Tibial nerve (tissue), 4 donors: ENCODE data around the gene REEP6. TPM values are rescaled to one million over a fixed set of nuclear protein-coding genes. Genes with fewer than 3 reads are reported as not detected.
A peak's percentile ranks its signal among the peaks of the same experiment; 100 is the strongest.

Experiments
- DNase-seq, 2 donors: peaks; one replicate each; pipeline ENCODE4 v3.0.0-alpha.2; 2019; ENCODE audit warnings: low spot score in 2 of 2
- H3K27ac ChIP-seq, 4 donors: fragments of 200-600 bp; sonication (generic) in 3 of 4; one replicate each; pipeline ENCODE4 v1.5.1; 2017 to 2019; ENCODE audit warnings: mild to moderate bottlenecking in 1 of 4
- H3K27me3 ChIP-seq, 2 donors: fragments of 200-600 bp; sonication (generic) in 1 of 2; one replicate each; pipeline versions ENCODE4 v1.5.1 to v1.6.0; 2017 to 2019
- H3K36me3 ChIP-seq, 3 donors: fragments of 200-600 bp; sonication (generic); one replicate each; pipeline ENCODE4 v1.5.1; 2018 to 2019
- H3K4me1 ChIP-seq, 4 donors: fragments of 200-600 bp; sonication (generic) in 3 of 4; one replicate each; pipeline ENCODE4 v1.5.1; 2017 to 2019
- H3K4me3 ChIP-seq, 4 donors: fragments of 200-600 bp; sonication (generic) in 3 of 4; one replicate each; pipeline ENCODE4 v1.5.1; 2017 to 2019; ENCODE audit warnings: mild to moderate bottlenecking in 1 of 4, moderate library complexity in 1 of 4
- H3K9me3 ChIP-seq, 4 donors: fragments of 200-600 bp; sonication (generic) in 3 of 4; one replicate each; pipeline ENCODE4 v1.5.1; 2017 to 2019
- EP300 ChIP-seq, 2 donors: sonication (generic); formaldehyde crosslinking; IDR thresholded peaks; one replicate each; pipeline ENCODE4 v1.6.1; 2017; ENCODE audit warnings: antibody characterized with exemption in 2 of 2, mild to moderate bottlenecking in 1 of 2
- POLR2A ChIP-seq, 2 donors: fragments of 450-650 bp; IDR thresholded peaks; one replicate each; pipeline ENCODE4 v1.6.1; 2017; ENCODE audit warnings: antibody characterized with exemption in 2 of 2, mild to moderate bottlenecking in 2 of 2, moderate library complexity in 2 of 2
- WGBS, 2 donors: methylation state at CpG; one replicate each; pipeline ENCODE4 v1.1.5; 2018; 5-methylcytosine and 5-hydroxymethylcytosine counted together
- total RNA-seq, 4 donors: library from RNA; depleted of rRNA; stranded (reverse); fragments of >200 nt; gene quantifications; one replicate each; pipeline ENCODE4 v1.1.0, GENCODE V29; 2016
- TF ChIP-seq, protein P1 (sequence below), 5 experiments: fragments of 200-600 bp in 3 of 5; fragments of 450-650 bp in 2 of 5; sonication (generic) in 3 of 5; IDR thresholded peaks; one replicate each; pipeline ENCODE4 v1.5.1; 2016 to 2019; ENCODE audit warnings: antibody characterized with exemption in 5 of 5, mild to moderate bottlenecking in 3 of 5, moderate library complexity in 2 of 5

The REEP6 gene
- total RNA-seq, 4 donors from 2014 or later = 1.2 to 4.6 (median 2.9) TPM

DNA sequence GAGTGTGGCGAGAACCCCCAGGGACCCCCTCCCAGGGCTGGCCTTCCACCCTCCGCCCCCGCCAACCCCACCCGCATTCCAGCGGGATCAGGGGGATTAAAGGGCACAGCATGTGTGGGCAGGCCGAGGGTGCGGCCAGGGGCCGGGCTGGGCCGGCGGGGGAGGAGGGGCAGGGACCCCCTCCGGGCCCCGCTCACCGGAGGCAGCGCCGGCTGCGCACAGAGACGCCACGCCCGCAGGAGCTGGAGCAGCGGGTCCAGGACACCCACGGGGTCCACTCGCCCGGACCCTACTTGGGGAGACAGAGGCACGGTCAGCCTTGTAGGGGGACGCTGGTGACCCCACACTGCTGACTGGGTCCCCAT is 19.4 kb downstream of the REEP6 start:
- peaks cover 0 to 54% of the 10 kb centered on the region in 2 donors for H3K27me3 ChIP-seq
- H3K27ac ChIP-seq = peak overlapping the region in 2 of 4 donors; percentile 64 to 74
- peaks cover 0 to 5% (median 0%) of the 10 kb centered on the region in 3 donors for H3K36me3 ChIP-seq
- H3K9me3 ChIP-seq = peaks cover 0 to 6% (median 0%) of the 10 kb centered on the region in 4 donors
- no peak for DNase-seq
- WGBS, 2 donors = 23 to 25% methylated on average over 6 to 14 of the region's 25 CpGs
- H3K4me3 ChIP-seq = peak overlapping the region in 1 of 4 donors; percentile 16
- peaks cover 0 to 66% (median 16%) of the 10 kb centered on the region in 4 donors for H3K4me1 ChIP-seq
- TF ChIP-seq EP300 (IDR thresholded peaks at IDR 0.05) (no peak), POLR2A (IDR thresholded peaks at IDR 0.05) (no peak)
- TF ChIP-seq, protein P1, sequence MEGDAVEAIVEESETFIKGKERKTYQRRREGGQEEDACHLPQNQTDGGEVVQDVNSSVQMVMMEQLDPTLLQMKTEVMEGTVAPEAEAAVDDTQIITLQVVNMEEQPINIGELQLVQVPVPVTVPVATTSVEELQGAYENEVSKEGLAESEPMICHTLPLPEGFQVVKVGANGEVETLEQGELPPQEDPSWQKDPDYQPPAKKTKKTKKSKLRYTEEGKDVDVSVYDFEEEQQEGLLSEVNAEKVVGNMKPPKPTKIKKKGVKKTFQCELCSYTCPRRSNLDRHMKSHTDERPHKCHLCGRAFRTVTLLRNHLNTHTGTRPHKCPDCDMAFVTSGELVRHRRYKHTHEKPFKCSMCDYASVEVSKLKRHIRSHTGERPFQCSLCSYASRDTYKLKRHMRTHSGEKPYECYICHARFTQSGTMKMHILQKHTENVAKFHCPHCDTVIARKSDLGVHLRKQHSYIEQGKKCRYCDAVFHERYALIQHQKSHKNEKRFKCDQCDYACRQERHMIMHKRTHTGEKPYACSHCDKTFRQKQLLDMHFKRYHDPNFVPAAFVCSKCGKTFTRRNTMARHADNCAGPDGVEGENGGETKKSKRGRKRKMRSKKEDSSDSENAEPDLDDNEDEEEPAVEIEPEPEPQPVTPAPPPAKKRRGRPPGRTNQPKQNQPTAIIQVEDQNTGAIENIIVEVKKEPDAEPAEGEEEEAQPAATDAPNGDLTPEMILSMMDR (IDR thresholded peaks at IDR 0.05) = no peak

DNA sequence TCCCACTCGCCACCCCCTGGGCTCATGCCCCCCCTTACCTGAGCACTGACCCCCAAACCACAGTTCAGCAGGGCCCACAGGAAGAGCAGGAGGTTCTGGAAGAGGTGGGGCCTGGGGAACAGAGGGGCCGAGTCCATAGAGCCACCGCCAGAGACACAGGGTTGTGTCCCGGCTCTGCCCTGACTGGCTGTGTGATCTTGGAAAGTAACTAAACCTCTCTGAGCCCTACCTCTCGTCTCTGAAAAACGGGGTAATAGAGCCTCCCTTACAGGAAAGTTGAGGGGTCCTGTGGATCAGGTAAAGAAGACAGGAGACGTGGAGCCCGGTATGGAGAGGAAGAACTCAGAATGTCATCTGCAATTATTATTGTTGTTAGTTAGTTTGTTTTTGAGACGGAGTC is 19.8 kb downstream of the REEP6 start:
- 33 to 38% methylated on average over 8 of the region's 9 CpGs for WGBS, 2 donors
- peaks cover 0 to under 1% (median 0%) of the 10 kb centered on the region in 3 donors for H3K36me3 ChIP-seq
- H3K9me3 ChIP-seq = peaks cover 0 to 6% (median 0%) of the 10 kb centered on the region in 4 donors
- H3K4me3 ChIP-seq = peak overlapping the region in 1 of 4 donors; percentile 16
- peaks cover 0 to 58% of the 10 kb centered on the region in 2 donors for H3K27me3 ChIP-seq
- H3K27ac ChIP-seq = peak overlapping the region in 2 of 4 donors; percentile 64 to 74
- peaks cover 0 to 66% (median 16%) of the 10 kb centered on the region in 4 donors for H3K4me1 ChIP-seq
- no peak for DNase-seq
- TF ChIP-seq EP300 (IDR thresholded peaks at IDR 0.05) (no peak), POLR2A (IDR thresholded peaks at IDR 0.05) (no peak)
- TF ChIP-seq, protein P1 (IDR thresholded peaks at IDR 0.05) = no peak

DNA sequence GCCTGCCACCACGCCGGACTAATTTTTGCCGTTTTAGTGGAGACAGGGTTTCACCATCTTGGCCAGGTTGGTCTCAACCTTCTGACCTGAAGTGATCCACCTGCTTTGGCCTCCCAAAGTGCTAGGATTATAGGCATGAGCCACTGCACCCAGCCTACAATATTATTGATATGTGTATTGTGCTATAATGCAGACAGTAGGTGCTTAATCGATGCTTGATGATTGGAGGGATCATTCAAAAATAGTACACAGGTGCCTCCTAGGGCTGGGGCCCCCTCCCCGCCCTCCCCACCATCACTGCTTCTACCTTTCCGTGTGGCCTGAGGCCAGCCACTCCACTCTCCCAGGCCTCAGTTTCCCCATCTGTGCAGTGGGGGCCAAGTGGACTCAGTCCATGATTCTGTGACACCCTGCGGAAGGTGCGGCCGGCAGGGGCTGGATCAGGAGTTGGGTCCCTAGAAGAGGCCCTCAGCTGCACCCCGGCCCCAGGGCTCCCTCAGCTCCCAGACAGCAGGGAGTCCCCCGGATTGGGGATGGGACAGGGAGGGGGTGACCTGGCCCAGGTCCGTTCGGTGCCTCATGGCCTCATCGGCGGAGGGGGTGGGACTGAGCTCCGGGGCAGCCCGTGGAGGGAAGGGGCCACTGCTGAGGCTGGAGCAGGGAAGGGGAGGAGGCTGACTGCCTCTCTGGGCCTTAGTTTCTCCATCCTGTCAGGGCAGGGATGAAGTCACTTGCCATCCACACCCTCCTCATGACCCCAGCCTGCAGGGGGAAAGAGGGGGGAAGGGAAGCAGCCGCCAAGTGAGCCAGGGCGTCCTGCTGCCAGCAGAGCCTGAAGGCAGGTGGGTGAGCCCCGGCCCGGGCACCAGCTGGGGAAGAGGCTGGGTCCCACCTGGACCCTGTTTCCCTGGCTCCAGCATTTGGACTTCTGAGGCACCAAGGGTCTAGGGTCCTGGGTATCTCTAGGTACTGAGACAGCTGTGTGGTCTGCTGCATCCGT is 20.6 kb downstream of the REEP6 start:
- Histone ChIP-seq H3K4me3 (peak overlapping the region in 1 of 4 donors; percentile 61), H3K9me3 (peaks cover 0 to 12% (median 0%) of the 10 kb centered on the region in 4 donors), H3K4me1 (peaks cover 0 to 66% (median 16%) of the 10 kb centered on the region in 4 donors), H3K36me3 (no peaks in the 10 kb centered on the region), H3K27ac (peak overlapping the region in 2 of 4 donors; percentile 64 to 71), H3K27me3 (peaks cover 0 to 63% of the 10 kb centered on the region in 2 donors)
- 45 to 50% methylated on average over 18 to 22 of the region's 22 CpGs for WGBS, 2 donors
- DNase-seq = no peak
- TF ChIP-seq, protein P1 (IDR thresholded peaks at IDR 0.05) = no peak
- TF ChIP-seq POLR2A (IDR thresholded peaks at IDR 0.05) (no peak), EP300 (IDR thresholded peaks at IDR 0.05) (no peak)

DNA sequence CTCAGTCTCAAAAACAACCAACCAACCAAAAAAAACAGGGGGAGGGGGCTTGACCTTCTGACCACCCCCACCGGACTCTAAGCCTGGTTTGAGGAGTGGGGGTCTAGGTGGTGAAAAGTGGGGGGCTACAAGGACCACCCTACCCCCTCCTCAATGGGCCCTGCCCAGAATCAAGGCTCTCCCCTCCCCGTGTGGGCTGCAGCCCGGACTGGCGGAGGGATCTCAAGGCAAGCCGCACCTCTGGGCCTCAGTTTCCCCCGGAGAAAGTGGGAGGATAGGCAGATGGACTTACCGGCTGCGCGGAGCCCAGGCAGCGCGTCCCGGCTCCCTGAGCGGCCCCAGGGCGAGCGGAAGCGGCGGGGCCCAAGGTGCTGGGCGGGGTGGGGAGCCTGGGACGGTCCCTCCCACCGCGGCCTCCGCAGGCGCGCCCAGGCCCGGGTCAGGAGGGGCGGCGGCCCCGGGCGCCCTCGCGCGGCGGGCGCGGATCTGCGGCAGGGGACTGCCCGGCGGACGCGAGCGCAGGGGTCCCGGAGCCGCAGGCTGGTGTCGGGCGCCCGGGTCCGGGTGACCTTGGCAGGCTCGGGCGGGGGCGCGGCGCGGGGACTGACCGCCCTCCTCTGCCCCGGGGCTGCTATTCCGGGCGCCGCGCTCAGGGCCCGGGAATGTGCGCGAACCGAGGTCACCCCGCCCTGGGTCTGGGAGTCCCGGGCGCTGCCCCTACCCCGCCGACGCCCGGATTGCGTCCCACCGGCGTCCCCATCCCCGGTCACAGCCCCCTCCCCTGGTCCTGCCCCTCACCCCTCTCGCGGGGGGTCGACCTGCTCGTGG is 21.9 kb downstream of the REEP6 start, which contains the start of gene ADAMTSL5:
ADAMTSL5 (minus strand) TSS at position 349 of the 828 bp plus-strand sequence. CDS start 2,076 bp downstream, outside the sequence.
- 5 to 9% methylated on average over 30 to 31 of the region's 78 CpGs for WGBS, 2 donors
- Histone ChIP-seq H3K27ac (peak within 1 kb of the TSS; percentile 41 to 85 (median 62)), H3K4me3 (peak within 1 kb of the TSS; percentile 19 to 61 (median 43)), H3K4me1 (peaks cover 0 to 57% (median 12%) of the 10 kb centered on the region in 4 donors), H3K27me3 (peaks cover 0 to 57% of the 10 kb centered on the region in 2 donors), H3K36me3 (no peaks in the 10 kb centered on the region), H3K9me3 (peaks cover 0 to 12% (median 0%) of the 10 kb centered on the region in 4 donors)
- TF ChIP-seq POLR2A (IDR thresholded peaks at IDR 0.05) (no peak), EP300 (IDR thresholded peaks at IDR 0.05) (no peak)
- TF ChIP-seq, protein P1 (IDR thresholded peaks at IDR 0.05) = peak in 2 of 5 experiments; percentile 22 to 30
- no peak for DNase-seq
